GM19468 (cell line): ENCODE data around the gene S100A8.
"Not testable (repeated sequence)": the region's sequence is repeated elsewhere in the genome, so short reads cannot be mapped to it uniquely, and the experiment has no call there.

Source experiments
- ATAC-seq: cut with Tn5 transposase; IDR thresholded peaks from one replicate; pipeline ENCODE4 v1.9.1; 2021; ENCODE audit warnings: mild to moderate bottlenecking, moderate library complexity, moderate number of reproducible peaks; ENCODE audit not compliant: unreplicated experiment; ENCODE audit errors: extremely low read depth

S100A8 gene

GRCh38 chr1:153349363-153350320, 41.2 kb downstream of the S100A8 start:
- ATAC-seq = no peak

GRCh38 chr1:153348511-153349362, 42.1 kb downstream of the S100A8 start, which contains the start of gene PGLYRP4:
Gene PGLYRP4 (minus strand): TSS chr1:153348841. CDS start chr1:153347932, 909 bp downstream.
- ATAC-seq = no peak

- no peak for ATAC-seq
Measured at GRCh38 chr1:153347856-153348255, 43.0 kb downstream of the S100A8 start.

DNA sequence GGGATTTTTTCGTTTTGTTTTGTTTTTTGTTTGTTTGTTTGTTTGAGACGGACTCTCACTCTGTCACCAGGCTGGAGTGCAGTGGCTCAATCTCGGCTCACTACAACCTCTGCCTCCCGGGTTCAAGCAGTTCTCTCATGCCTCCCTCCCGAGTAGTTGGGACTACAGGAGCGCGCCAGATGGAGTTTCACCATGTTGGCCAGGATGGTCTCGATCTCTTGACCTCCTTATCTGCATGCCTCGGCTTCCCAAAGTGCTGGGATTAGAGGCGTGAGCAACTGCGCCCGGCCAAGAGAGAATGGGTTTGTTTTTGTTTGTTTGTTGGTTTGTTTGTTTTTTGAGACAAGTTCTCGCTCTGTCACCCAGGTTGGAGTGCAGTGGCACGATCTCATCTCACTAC, 43.8 kb downstream of the S100A8 start:
- not testable (repeated sequence) for ATAC-seq

- no peak for ATAC-seq
Measured at GRCh38 chr1:153346077-153346723, 44.7 kb downstream of the S100A8 start.

DNA sequence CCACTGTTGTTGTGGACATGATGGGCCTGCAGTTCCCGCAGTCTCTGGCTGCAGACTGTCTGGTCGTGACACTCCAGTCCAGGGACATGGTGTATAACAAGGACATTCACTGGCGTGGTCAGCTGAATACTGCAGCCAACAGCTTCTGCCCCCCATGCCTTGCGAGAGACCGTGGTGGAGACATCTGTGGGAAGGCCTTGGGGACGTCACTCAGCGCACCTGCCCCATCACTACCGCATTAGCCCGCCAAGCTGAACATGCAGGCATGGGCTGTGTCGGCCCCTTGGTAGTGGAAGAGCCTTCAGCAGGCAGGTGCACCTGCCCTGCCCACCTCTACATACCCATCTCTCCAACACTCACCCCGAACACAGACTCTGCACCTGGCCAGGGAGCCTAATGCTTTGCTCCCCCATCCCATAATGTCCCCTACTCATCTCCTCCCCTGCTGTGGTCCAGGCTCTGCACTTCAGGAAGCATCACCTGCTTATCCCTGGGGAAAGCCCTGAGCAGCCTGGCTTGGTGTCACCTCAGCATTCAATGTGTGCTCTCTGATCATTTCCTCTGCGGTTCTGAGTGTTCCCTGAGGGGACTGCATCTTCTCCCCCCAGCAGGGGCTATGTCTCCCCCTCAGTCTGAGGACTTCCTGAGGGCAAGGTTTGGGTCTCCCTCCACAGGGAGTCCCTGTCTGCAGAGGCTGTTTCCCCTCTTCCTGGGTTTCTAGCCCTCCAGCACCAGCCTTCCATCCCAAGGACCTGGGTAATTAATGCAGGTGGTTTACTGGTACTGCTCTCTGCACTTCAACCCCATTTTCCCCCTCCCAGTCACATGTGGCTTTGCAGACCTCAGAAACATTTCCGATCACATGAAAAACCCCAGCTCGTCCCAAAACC, 45.4 kb downstream of the S100A8 start:
- ATAC-seq = no peak

GRCh38 chr1:153344718-153345025, 46.2 kb downstream of the S100A8 start:
- ATAC-seq = no peak

GRCh38 chr1:153343811-153344717, 46.8 kb downstream of the S100A8 start:
- no peak for ATAC-seq

GRCh38 chr1:153343040-153343681, 47.7 kb downstream of the S100A8 start:
- ATAC-seq = no peak

- no peak for ATAC-seq
Measured at GRCh38 chr1:153342178-153342577, 48.7 kb downstream of the S100A8 start.

- ATAC-seq = no peak
Measured at GRCh38 chr1:153341431-153341934, 49.4 kb downstream of the S100A8 start.

DNA sequence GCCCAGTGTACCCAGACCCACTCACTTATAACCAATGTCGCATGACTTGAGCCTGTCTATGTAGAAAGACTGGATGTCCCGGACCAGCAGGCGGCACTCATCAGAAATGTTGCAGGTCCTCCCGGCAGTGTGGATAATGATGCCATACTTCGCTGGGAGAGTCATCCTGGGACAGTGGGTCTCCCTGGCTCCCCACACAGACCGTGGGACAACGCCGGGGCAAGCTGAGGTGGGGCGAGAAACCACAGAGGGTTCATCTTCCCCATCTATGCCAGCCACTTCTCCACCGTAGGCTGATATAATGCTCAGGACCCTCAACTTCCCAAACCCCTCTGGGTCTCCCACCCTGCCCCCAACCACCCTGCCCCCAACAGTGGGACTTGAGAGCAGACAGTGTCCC, 50.5 kb downstream of the S100A8 start:
- no peak for ATAC-seq
